GM19372 (cell line): ENCODE measurements around the gene PMVK.
A peak's percentile ranks its signal among the peaks of the same experiment; 100 is the strongest.
"Not testable (repeated sequence)": the region's sequence is repeated elsewhere in the genome, so short reads cannot be mapped to it uniquely, and the experiment has no call there.

Experiments
- ATAC-seq: cut with Tn5 transposase; IDR thresholded peaks from one replicate; pipeline ENCODE4 v1.9.1; 2021; ENCODE audit warnings: mild to moderate bottlenecking, low read depth, moderate library complexity; ENCODE audit not compliant: unreplicated experiment

The PMVK gene

DNA sequence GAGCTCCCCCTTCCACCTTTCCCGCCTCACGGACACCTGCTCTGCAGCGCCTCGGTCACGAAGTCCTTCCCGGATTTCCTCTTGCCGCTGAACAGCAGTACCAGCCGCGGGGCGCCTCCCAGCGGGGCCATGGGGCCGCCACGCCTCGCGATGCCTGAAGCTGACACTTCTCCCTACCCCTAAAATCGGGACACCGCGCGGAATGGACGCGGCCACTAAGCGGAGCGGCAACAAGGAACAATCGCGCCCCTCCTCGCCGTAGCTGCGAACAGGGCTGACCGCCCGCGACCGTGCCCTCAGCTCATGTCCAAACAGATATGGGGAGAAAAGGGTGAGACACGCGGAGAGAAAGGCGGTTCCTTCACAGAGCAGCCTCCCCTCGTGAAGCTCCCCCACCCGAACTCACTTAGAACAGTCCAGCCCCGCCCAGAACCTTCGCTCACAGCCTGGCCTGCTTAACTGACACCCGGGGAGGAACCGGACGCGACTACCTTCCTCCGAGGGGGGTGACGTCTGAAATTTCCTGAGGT, at the start of gene PMVK:
Gene PMVK (minus strand): TSS at position 165 of the 530 bp plus-strand sequence. CDS start 34 bp downstream, at position 131.
- peak; percentile 60 for ATAC-seq

- ATAC-seq, result no peak
Observed at GRCh38 chr1:154983776-154984466, 47.4 kb upstream of the PMVK start.

DNA sequence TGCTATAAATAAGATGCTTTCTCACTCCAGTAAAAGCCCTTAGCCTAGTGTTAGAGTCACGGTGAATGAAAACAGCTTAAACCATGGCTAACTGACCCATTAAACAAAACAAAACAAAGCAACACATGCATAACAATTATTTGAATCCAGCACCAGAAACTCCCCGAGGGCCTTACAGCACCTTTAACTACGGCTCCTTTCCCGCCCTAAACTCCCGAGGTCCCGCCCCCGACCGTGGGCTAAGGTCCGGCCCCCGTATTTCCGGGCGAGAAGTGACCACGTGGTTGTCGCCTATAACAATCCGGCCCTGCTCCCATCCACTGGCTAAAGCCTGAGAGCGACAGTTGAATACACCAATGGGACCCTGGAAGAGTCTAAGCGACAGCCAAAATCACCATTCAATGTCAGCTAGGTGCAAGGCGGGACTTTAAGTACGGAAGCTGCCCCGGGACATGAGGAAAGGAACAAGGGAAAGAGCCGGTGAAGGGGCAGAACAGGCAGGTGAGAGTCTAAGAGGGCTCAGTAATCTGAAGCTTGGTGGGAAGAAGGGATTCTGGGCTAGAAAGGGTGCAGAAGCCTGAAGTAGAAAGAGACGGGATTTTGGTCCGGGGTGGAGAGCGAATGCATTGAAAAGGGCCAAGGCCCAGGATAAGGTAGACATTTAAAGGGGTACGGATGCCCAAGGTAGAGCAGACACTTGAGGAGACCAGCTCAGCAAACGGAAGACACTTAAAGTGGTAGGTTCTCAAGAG, 46.6 kb upstream of the PMVK start, which contains the start of gene FLAD1:
Gene FLAD1 (plus strand): TSS at position 448 of the 752 bp plus-strand sequence. CDS start 351 bp downstream, outside the sequence.
- ATAC-seq, result peak; percentile 99

GRCh38 chr1:154982341-154982740, 45.8 kb upstream of the PMVK start:
- ATAC-seq, result no peak

DNA sequence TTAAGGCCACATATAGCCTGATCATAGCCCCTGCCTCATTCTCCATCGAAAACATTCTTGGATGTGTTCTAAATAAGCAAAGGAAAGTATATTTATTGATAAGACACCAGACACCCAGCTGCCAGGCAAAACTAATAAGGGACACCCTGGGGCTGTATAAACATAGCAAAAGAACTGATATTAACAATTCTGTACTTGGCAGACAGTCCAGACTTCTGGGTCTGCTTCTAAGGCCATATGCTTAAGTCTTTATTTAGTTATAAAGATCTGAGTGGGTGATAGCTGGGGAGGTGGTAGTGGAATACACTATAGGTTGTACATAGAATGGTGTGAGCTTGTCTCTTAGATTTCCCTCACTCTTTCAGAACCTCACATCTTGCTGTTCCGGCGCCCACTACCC, 41.8 kb upstream of the PMVK start:
- no peak for ATAC-seq

- ATAC-seq, result not testable (repeated sequence)
Observed at GRCh38 chr1:154977762-154978161, 41.2 kb upstream of the PMVK start.

DNA sequence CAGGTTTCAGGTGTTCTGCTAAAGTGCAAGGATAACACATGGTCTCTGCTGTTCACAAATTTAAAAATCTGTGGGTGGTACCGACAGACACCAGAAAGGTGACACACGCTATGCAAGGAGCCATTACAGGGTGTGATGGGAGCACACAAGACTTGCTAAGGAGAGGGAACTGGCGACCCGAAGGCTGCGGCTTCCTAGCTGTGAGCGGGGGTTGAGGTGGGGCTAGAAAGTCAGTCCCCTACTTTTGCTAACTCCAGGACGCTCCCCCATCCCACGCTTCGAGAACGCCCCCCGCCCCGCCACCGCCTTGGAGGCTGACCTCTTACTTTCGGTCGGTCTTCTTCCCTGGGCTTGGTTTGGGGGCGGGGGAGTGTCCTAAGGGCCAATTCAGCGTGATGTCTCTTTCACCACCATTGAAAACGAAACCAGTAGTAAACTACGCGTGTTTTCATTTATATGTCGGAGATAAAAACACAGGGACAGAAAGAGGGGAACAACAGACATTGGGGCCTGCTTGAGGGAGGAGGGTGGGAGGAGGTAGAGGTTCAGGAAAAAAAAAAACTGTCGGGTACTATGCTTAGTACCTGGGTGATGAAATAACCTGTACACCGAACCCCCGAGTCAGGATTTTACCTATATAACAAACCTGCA, 39.0 kb upstream of the PMVK start:
- ATAC-seq, result no peak

- ATAC-seq, result peak; percentile 44
Observed at GRCh38 chr1:154974808-154975408, 38.4 kb upstream of the PMVK start.

GRCh38 chr1:154974102-154974807, 37.7 kb upstream of the PMVK start, which contains the start of gene CKS1B:
Gene CKS1B (plus strand): TSS chr1:154974681. CDS start chr1:154974746, 65 bp downstream.
- ATAC-seq, result peak; percentile 69

DNA sequence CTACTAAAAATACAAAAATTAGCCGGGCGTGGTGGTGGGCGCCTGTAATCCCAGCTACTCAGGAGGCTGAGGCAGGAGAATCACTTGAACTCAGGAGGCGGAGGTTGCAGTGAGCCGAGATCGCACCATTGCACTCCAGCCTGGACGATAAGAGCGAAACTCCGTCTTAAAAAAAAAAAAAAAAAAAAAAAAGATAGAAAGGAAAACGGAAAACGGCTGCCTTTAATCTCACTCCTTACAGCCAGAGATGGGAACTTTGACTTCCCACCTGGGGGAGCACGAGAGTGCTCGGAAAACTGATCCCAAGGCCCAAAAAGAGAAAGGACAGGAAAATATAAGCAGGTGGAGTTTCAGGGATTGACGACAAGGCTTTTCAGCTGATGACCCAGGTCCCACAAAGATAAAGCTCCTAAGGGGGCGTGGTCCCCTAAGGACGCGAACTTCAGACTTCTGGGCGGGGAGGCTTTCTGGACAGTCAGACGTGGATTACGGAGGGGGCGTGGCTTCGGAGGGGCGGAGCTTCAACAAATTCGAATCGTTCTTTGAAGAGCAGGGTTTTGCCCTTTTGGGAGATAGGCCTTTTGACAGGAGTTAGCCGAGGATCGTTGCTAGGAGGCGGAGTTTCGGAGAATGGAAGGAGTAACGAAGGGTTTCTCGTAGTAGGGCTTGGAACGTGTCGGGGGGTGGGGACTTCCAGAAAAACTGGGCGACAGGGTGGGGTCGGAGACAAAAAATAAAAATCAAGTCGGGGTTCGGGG, 37.0 kb upstream of the PMVK start:
- ATAC-seq, result no peak

GRCh38 chr1:154972517-154973343, 36.2 kb upstream of the PMVK start:
- ATAC-seq, result no peak

DNA sequence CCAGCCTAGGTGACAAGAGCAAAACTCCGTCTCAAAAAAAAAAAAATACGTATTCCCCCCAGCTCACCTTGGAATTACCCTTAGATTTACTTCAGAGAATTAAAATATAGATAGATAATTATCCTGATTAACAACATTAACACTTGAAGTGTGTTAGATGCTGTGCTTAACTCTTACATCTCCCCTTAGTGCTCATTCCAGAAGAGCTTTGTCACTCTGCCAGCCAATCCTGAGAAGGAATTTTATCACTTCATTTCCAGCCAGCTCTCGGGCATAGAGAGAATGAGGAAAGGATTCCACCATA, 35.6 kb upstream of the PMVK start:
- no peak for ATAC-seq

DNA sequence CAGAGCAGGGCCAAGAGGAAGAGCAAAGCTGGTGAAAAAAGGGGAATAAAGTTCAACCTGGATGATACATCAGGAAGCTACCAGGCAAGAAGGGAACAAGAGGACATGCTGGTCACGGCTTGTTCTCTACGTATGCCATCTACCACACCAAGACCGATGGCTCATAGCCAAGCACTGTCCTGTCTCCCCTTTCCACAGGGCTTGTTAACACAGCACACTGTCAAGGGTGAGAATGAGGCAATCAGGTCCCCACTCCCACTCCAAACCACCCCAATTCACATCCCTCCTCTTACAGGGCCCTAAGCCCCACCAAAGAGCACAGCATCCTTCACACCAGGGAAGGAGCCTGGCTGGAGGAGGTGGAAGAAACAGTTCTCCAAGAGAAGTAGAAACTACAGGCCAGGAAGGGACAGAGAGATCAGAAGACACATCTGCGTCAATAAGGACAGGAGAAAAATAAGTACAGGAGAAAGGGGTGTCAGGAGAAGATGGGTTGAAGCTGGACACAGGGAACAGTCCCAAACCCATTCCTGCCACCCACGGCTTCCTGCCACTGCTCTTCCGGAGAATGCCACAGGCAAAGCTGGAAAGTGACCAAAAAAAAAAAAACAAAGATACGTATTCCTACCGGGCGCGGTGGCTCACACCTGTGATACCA, 35.0 kb upstream of the PMVK start:
- ATAC-seq, result no peak

DNA sequence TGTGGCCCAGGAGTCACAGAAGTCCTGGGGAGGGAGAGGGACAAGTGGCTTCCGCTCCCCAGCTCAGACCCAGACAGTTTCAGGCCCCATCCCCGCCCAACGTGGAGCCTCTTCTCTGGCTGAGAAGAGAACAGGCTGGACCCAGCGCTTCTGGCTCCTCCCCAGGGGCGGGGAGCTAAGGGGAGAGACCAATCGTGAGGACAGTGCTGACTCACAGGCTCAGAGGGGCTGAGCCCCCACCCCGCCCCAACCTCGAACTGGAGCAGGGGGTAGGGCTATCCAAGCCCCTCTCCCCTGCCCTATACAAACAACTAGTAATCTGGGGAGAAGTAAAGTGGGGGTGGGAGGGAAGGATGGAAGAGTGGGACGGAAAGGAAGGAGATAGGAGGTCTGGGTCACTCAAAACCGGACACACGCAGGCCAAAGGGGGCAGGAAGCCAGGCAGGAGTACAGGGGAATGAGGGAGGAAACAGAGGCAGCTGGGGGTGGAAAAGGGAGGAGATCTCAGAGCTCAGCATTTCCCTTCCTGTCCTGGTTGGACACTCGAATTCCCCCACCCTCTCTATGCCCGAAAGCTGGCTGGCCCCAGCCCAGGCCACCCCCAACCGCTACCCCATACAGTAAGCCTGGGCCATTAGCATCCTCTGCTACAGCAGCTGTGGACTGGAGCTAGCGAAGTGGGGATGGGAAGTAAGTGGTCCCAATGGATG, 34.3 kb upstream of the PMVK start, which contains the start of gene SHC1:
Gene SHC1 (minus strand): TSS at position 117 of the 710 bp plus-strand sequence. CDS start 221 bp downstream, outside the sequence.
- ATAC-seq, result no peak

DNA sequence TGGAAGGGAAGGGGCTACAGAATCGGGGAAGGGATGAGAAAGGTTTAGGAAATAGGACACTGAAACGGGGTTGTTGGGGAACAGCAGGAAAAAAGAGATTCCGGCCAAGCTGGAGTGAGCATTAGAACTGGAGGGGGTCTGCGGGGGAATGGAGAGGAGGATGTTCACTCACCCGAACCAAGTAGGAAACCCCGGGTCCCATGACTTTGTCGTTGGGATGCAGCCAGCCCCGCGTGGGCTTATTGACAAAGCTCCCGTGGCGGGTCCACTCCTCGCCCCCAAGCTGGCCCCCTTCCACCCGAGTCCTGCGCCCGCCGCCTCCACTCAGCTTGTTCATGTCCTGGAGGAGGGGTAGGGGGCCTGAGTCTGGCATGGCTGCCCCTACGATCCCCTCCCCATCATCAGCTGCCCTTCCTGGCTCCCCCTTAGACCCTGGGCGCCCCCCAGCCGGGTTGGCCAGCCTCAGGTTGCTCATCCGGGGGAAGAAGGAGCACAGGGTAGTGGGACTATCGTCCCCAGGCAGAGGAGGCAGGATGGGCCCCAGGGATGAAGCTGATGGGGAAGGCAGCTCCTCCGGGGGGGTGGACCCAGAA, 33.4 kb upstream of the PMVK start:
- ATAC-seq, result no peak

DNA sequence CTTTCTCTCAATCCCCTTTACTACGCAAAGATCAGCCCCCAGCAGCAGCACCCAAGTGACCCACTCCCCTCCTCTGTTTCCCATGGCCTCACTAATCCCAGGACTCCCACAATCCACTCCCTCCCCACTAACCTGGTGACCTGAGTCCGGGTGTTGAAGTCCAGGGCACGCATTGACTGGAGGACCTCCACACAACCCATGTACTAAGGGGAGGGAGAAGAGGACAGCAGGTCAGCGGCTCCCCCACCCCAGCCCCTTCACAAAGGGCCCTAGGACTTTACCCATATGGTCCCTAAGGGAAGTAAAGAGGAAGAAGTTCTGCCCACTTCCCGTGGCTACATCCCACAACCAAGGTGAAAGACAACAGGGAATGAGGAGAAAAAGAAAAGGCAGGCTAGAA, 32.7 kb upstream of the PMVK start:
- ATAC-seq, result no peak

DNA sequence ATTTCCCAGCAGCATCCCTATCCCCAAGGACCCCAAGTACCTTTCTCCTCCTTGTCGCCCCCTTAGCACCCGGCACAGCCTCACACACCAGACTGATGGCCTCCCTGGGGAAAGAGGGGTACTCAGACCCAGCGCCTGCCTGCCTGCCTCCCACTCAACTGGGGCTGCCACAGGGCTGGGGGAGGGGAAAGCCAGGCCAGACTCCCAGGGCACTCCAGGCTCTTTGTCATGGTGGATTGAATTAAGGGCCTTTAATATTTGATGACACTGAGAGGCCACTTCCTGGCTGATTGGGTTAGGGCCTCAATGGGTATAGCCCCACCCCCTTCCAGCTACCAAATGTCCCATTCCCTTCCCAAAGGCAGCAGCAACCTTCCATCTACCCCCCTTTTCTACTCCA, 32.2 kb upstream of the PMVK start:
- no peak for ATAC-seq
